Activated naive CD4-positive, alpha-beta T cell treated with anti-CD3 and anti-CD28 coated beads, Interleukin-2, amount 50 U/mL, for 16 hours (primary cell): Measurements from ENCODE around the gene C11orf65.

ENCODE experiments used
- DNase-seq: peaks from one replicate; pipeline ENCODE4 v3.0.0-alpha.2; 2020

The C11orf65 gene

GRCh38 chr11:108364159-108364558 lies 103.2 kb downstream of the C11orf65 start:
- no peak for DNase-seq

GRCh38 chr11:108351468-108351867 lies 115.9 kb downstream of the C11orf65 start:
- DNase-seq: no peak

- no peak for DNase-seq
Measured at GRCh38 chr11:108346451-108346850, 120.9 kb downstream of the C11orf65 start.

- DNase-seq: no peak
Measured at GRCh38 chr11:108345767-108346166, 121.6 kb downstream of the C11orf65 start.

GRCh38 chr11:108343714-108344113 lies 123.6 kb downstream of the C11orf65 start:
- no peak for DNase-seq

GRCh38 chr11:108341654-108342053 lies 125.7 kb downstream of the C11orf65 start:
- DNase-seq: no peak

- no peak for DNase-seq
Measured at GRCh38 chr11:108340973-108341372, 126.4 kb downstream of the C11orf65 start.

GRCh38 chr11:108338750-108339149 lies 128.6 kb downstream of the C11orf65 start:
- DNase-seq: no peak

GRCh38 chr11:108333403-108333899 lies 133.9 kb downstream of the C11orf65 start:
- DNase-seq: no peak
